Ovary (tissue), 10 donors: Measurements from ENCODE around the gene C3orf18. TPM values are rescaled to one million over a fixed set of nuclear protein-coding genes. Genes with fewer than 3 reads are reported as not detected.
A peak's percentile ranks its signal among the peaks of the same experiment; 100 is the strongest.

Experiments used
- DNase-seq, 5 donors: peaks; one replicate each; pipeline ENCODE4 v3.0.0-alpha.2; 2019 to 2020
- H3K27ac ChIP-seq, 2 donors: fragments of 200-600 bp; one replicate each; pipeline versions ENCODE4 v1.5.1 to v1.8.0; 2019 to 2022
- H3K27me3 ChIP-seq: fragments of 200-600 bp; one replicate; pipeline ENCODE4 v1.8.0; 2022
- H3K36me3 ChIP-seq: fragments of 200-600 bp; sonication (generic); one replicate; pipeline ENCODE4 v1.5.1; 2019
- H3K4me1 ChIP-seq: one replicate; pipeline ENCODE4 v1.8.1; 2013; ENCODE audit warnings: mild to moderate bottlenecking, moderate library complexity; ENCODE audit not compliant: insufficient read depth
- H3K4me3 ChIP-seq: fragments of 200-600 bp; sonication (generic); one replicate; pipeline ENCODE4 v1.5.1; 2017
- H3K9me3 ChIP-seq, 2 donors: fragments of 200-600 bp in 1 of 2; sonication (generic) in 1 of 2; one replicate each; pipeline versions ENCODE4 v1.5.1 to v1.8.1; 2013 to 2019; ENCODE audit warnings: mild to moderate bottlenecking in 1 of 2, moderate library complexity in 1 of 2
- EP300 ChIP-seq: sonication (generic); formaldehyde crosslinking; IDR thresholded peaks from one replicate; pipeline ENCODE4 v1.6.1; 2017; ENCODE audit warnings: antibody characterized with exemption
- POLR2A ChIP-seq: fragments of 450-650 bp; IDR thresholded peaks from one replicate; pipeline ENCODE4 v1.6.1; 2017; ENCODE audit warnings: antibody characterized with exemption, mild to moderate bottlenecking, moderate library complexity
- WGBS, 3 donors: extraction: QIAGEN DNeasy Blood & Tissue Kit in 1 of 3; methylation state at CpG; one replicate each; pipeline versions ENCODE4 v1.1.5 to v1.1.7; 2013 to 2017; 5-methylcytosine and 5-hydroxymethylcytosine counted together
- intact Hi-C, 4 donors: fragments of 100-400 bp; cut with DNase I; formaldehyde crosslinking; loops; one replicate each; pipeline versions ENCODE4 v1.11.0 to v1.15.1; 2022 to 2023
- long read RNA-seq, 3 donors: library from polyadenylated mRNA in 2 of 3; unstranded in 2 of 3; transcript quantifications; one replicate each; pipeline ENCODE4 v2.0.0 and lab custom pipeline, GENCODE V29; 2021 to 2026
- polyA plus RNA-seq, 2 donors: library from polyadenylated mRNA; stranded (reverse); fragments of 200-250 nt in 1 of 2; fragments of 350-450 nt in 1 of 2; fragmentation: Illumina TruSeq in 1 of 2; extraction: RNeasy Lipid Tissue Mini Kit (QIAGEN cat#74804) in 1 of 2; gene quantifications; one replicate each; pipeline ENCODE4 v1.2.3, GENCODE V29; 2013 to 2014
- total RNA-seq, 7 donors: library from RNA; depleted of rRNA in 2 of 7; stranded (reverse); fragments of >200 nt in 2 of 7; fragmentation: NEBNext Ultra II Directional in 3 of 7; extraction: Animal tissue kit (Norgen Biotek cat#: 25700) in 3 of 7; gene quantifications; one replicate each; pipeline versions ENCODE4 v1.1.0 to v1.2.4, GENCODE V29; 2016 to 2023
- TF ChIP-seq, protein P1 (sequence below), 3 donors: fragments of 450-650 bp in 2 of 3; fragments of 200-600 bp in 1 of 3; IDR thresholded peaks; one replicate each; pipeline versions ENCODE4 v1.5.1 to v1.8.0; 2016 to 2022; ENCODE audit warnings: antibody characterized with exemption in 3 of 3, mild to moderate bottlenecking in 1 of 3
- donor health status: DM: no; HTN: no; CAD: no; lungs with moderate emphysema.
- donor health status: DM: no; HTN: no; CAD: no.
- donor health status: Bipolar disorder and iron deficiency.
- donor health status: DM: yes; HTN: yes; CAD: no.
- donor health status: DM: no; HTN: no; CAD: no.
- donor health status: DM: yes; HTN: yes; CAD: no.

C3orf18 gene
- total RNA-seq, result 10 to 100 TPM; 10.7 to 24.1 (median 17.7) TPM
- 10 to 100 TPM; 13.0 to 17.5 TPM for polyA plus RNA-seq
- long read RNA-seq, donor 1, transcript C3orf18-210 (4 exons, 788 nt), result major isoform, 53 of 100 reads
- long read RNA-seq, donor 1, transcript C3orf18-203 (5 exons, 2,486 nt), result minor isoform, 15 of 100 reads
- long read RNA-seq, donor 1, transcript C3orf18-209 (2 exons, 638 nt), result minor isoform, 5 of 100 reads
- long read RNA-seq, donor 1, partial matches to known transcripts, result 1 of 100 reads
- long read RNA-seq, donor 1, other reads (novel, unspliced or antisense), result 22 of 100 reads
- long read RNA-seq, donor 2, partial matches to known transcripts, result 10 of 14 reads
- long read RNA-seq, donor 2, other reads (novel, unspliced or antisense), result 0 of 14 reads
- long read RNA-seq, donor 3, transcript C3orf18-210 (4 exons, 788 nt), result major isoform, 19 of 31 reads
- long read RNA-seq, donor 3, transcript C3orf18-203 (5 exons, 2,486 nt), result minor isoform, 5 of 31 reads
- long read RNA-seq, donor 3, partial matches to known transcripts, result 1 of 31 reads
- long read RNA-seq, donor 3, other reads (novel, unspliced or antisense), result 4 of 31 reads

DNA sequence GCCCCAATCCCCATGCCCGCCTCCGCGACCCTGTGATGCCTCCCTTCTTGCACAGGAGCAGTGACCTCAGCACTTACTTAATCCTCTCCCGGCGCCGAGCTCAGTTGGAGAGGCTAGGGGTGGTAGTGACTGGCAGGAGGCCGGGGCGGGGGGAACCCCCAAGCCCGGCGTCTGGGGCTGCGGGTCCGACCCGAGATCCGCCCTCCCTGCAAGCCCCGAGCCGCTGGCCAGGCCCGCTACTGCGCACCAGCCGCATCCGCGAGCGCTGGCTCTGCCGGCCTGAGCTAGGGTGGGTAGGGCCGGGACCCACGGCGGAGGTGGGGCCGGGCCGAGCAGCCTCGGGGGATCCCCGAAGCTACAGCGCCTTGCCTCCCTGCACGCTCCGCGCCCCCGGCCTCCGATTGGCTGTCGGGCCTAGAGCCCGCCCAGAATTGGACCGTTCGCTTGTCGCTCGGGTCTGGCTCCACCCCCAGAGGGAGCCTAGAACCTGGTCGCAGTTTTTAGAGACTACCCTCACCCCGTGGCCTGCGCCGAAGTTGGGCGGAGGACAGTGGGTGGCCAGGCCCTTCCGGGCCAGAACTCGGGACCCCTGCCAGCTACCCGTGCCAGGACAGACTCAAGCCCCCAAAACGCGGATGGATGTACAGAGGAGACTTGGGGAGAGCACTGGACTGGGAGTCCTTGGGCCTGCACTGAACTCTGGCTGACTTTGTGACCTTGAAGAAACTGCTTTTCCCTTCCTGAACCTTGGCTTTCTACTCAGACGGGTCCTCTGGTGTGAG lies at the start of gene C3orf18:
C3orf18 (minus strand) TSS at position 362 of the 782 bp plus-strand sequence. CDS start 2,048 bp downstream, outside the sequence.
- peak; percentile 93 to 95 (median 94) for DNase-seq
- Histone ChIP-seq H3K27me3 (no peaks in the 10 kb centered on the region), H3K36me3 (no peaks in the 10 kb centered on the region), H3K9me3 (no peaks in the 10 kb centered on the region), H3K27ac (peak within 1 kb of the TSS; percentile 32 to 84), H3K4me3 (peak within 1 kb of the TSS; percentile 71), H3K4me1 (peaks cover 13% of the 10 kb centered on the region)
- no peak for TF ChIP-seq POLR2A
- TF ChIP-seq, protein P1, sequence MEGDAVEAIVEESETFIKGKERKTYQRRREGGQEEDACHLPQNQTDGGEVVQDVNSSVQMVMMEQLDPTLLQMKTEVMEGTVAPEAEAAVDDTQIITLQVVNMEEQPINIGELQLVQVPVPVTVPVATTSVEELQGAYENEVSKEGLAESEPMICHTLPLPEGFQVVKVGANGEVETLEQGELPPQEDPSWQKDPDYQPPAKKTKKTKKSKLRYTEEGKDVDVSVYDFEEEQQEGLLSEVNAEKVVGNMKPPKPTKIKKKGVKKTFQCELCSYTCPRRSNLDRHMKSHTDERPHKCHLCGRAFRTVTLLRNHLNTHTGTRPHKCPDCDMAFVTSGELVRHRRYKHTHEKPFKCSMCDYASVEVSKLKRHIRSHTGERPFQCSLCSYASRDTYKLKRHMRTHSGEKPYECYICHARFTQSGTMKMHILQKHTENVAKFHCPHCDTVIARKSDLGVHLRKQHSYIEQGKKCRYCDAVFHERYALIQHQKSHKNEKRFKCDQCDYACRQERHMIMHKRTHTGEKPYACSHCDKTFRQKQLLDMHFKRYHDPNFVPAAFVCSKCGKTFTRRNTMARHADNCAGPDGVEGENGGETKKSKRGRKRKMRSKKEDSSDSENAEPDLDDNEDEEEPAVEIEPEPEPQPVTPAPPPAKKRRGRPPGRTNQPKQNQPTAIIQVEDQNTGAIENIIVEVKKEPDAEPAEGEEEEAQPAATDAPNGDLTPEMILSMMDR (IDR thresholded peaks at IDR 0.05), result no peak
- TF ChIP-seq EP300, result no peak
- WGBS, 3 donors, result 1 to 3% (median 1%) methylated on average over 19 to 53 of the region's 53 CpGs
- intact Hi-C loops, result no loop called here

DNA sequence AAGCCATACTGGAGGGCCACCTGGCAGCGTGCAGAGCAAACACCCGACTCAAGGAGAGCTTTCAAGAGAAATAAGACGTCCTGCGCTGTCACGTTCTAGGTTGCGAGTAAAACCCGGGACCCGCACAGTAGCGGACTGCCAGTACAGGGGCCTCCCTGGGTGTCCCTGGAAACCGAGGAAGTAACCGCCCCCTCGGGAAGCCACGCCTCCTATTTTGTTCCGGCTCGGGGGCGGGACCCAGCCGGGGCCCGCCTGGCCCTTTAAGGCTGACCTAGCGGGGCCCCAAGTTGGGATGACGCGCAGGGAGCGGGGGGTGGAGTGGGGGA lies 49.2 kb upstream of the C3orf18 start:
- TF ChIP-seq EP300 (no peak), POLR2A (peak; percentile 51)
- TF ChIP-seq, protein P1 (IDR thresholded peaks at IDR 0.05), result no peak
- intact Hi-C loops, result loop anchor here in 3 of 4 donors (5.0 to 10.0 kb wide), 6 partner anchors 112 to 1328 kb away; partner anchors contain the start of genes MANF (in 2 of the 3), CACNA2D2 (in 1 of the 3), PARP3 (in 1 of the 3) and RBM15B (in 1 of the 3)
- peaks cover 11% of the 10 kb centered on the region for H3K4me1 ChIP-seq
- no peaks in the 10 kb centered on the region for H3K9me3 ChIP-seq
- H3K4me3 ChIP-seq, result peak overlapping the region; percentile 54
- WGBS, 3 donors, result 0 to 1% (median 0%) methylated on average over 13 to 22 of the region's 22 CpGs
- H3K27me3 ChIP-seq, result no peaks in the 10 kb centered on the region
- DNase-seq, result peak; percentile 93 to 97 (median 95)
- H3K27ac ChIP-seq, result peak overlapping the region; percentile 50 to 85
- H3K36me3 ChIP-seq, result no peaks in the 10 kb centered on the region

DNA sequence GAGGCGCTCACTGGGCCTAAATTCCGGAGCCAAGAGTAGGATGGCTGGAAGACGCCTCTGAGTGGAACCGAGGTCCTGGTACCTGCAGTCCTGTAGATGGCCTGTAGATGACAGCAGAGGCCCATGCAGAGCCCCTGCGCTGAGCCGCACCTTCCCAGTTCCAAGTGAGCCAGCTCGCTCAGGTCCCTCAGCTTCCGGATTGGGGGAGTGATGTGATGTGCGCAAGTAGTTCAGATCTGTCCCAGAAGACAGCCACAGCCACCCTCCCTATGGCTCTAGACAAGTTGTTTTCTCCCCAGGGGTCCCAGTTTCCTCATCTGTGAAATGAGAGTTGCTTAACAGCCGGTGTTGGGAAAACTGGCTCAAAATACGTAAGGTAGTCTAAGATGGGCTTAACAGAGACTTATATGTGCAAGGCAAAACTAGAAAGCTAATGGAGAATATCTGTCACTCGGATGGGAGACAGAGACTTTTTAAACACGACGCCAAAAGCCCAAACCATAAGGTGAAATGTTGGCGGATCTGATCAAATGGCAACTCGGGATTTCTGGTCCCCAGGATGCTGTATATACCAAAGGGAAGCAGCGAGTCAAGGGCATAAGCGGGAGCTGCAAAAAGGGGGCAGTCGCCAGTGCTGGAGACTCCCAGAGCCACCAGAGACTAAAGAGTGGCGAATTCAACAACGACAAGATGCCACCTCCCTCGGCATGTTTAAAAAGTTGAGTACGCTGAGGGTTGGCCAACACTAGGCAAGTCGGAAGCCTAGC lies 48.6 kb upstream of the C3orf18 start:
- peaks cover 11% of the 10 kb centered on the region for H3K4me1 ChIP-seq
- peak overlapping the region; percentile 54 for H3K4me3 ChIP-seq
- 0 to 1% (median 0%) methylated on average over 24 of the region's 24 CpGs for WGBS, 3 donors
- peak; percentile 79 to 89 (median 86) for DNase-seq
- no peaks in the 10 kb centered on the region for H3K27me3 ChIP-seq
- no peak for TF ChIP-seq POLR2A
- TF ChIP-seq, protein P1 (IDR thresholded peaks at IDR 0.05), result peak; percentile 94 to 99 (median 95)
- TF ChIP-seq EP300, result no peak
- no peaks in the 10 kb centered on the region for H3K36me3 ChIP-seq
- peak overlapping the region; percentile 50 to 85 for H3K27ac ChIP-seq
- intact Hi-C loops, result loop anchor here in 3 of 4 donors (5.0 to 10.0 kb wide), 6 partner anchors 111 to 1329 kb away; partner anchors contain the start of genes MANF (in 2 of the 3), CACNA2D2 (in 1 of the 3), PARP3 (in 1 of the 3) and RBM15B (in 1 of the 3)
- no peaks in the 10 kb centered on the region for H3K9me3 ChIP-seq
